ENCODE results near the gene STIMATE. TPM values are rescaled to one million over a fixed set of nuclear protein-coding genes. Genes with fewer than 3 reads are reported as not detected.

The STIMATE gene
- total RNA-seq, 1 donor from 2014 or later = 28.8 TPM

DNA sequence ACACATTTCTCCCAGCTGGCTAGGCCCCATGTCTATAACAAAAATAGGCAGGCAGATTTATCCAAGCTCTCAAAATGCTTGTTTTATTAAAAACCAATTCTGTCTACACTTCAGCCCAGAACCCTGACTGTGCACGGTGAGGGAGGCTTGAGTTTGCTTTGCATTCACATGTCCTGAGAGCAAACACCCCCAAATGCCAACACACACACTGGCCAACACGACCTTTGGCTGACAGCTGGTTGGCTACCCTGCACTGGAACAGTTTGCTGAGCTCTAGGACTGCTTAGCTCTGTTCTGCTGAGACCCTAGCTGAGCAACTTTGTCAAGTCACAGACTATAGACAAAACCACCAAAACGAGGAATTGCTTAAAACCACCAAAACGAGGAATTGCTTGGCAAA is 3.6 kb downstream of the STIMATE start:
- H3K4me3 Mint-ChIP-seq = no peak overlapping the region
- H3K9me3 Mint-ChIP-seq = no peaks in the 10 kb centered on the region
- no peak overlapping the region for H3K27ac Mint-ChIP-seq
- no peaks in the 10 kb centered on the region for H3K27me3 Mint-ChIP-seq (ENCODE audit: low read depth)
- no peak for DNase-seq (ENCODE audit: low spot score in 2 of 2, unreplicated experiment in 2 of 2)
- TF ChIP-seq, protein P1, sequence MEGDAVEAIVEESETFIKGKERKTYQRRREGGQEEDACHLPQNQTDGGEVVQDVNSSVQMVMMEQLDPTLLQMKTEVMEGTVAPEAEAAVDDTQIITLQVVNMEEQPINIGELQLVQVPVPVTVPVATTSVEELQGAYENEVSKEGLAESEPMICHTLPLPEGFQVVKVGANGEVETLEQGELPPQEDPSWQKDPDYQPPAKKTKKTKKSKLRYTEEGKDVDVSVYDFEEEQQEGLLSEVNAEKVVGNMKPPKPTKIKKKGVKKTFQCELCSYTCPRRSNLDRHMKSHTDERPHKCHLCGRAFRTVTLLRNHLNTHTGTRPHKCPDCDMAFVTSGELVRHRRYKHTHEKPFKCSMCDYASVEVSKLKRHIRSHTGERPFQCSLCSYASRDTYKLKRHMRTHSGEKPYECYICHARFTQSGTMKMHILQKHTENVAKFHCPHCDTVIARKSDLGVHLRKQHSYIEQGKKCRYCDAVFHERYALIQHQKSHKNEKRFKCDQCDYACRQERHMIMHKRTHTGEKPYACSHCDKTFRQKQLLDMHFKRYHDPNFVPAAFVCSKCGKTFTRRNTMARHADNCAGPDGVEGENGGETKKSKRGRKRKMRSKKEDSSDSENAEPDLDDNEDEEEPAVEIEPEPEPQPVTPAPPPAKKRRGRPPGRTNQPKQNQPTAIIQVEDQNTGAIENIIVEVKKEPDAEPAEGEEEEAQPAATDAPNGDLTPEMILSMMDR (IDR thresholded peaks at IDR 0.05; ENCODE audit: unreplicated experiment) = no peak
- peaks cover 1% of the 10 kb centered on the region for H3K36me3 Mint-ChIP-seq
- H3K4me1 Mint-ChIP-seq = peaks cover 29% of the 10 kb centered on the region

DNA sequence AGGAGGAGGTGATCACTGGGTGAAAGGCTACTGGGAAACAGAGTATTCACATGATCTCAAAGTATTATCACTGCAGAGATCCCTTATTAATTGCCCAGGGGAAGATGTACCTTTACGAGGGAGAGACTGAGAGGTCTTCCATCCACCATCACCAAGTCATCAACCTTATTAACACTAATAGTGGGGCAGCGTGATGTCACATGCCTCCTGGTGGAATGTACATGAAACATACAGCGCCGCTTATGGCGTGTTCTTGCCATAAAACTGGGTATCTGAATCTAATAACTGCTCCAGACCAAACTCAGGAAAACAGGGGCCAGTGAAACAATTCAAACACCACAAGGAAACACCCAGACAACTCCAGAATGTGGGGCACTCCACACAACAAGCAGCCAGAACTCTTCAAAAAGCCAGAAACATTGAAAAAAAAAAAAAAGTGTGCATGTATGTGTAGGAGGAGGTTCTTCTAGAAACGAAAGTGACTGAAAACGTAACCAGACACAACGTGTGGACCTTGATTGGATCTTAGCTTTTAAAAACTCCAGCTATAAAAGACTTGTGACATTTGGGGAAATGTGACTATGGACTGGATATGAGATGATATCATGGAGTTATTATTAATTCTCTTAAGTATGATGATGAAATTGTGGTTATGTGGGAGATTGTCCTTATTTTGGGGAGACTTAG is 4.6 kb downstream of the STIMATE start:
- Mint-ChIP-seq H3K4me1 (peaks cover 26% of the 10 kb centered on the region), H3K9me3 (no peaks in the 10 kb centered on the region), H3K4me3 (no peak overlapping the region), H3K27ac (no peak overlapping the region), H3K36me3 (peaks cover 1% of the 10 kb centered on the region), H3K27me3 (ENCODE audit: low read depth) (no peaks in the 10 kb centered on the region)
- TF ChIP-seq, protein P1 (IDR thresholded peaks at IDR 0.05; ENCODE audit: unreplicated experiment) = no peak
- no peak for DNase-seq (ENCODE audit: low spot score in 2 of 2, unreplicated experiment in 2 of 2)

DNA sequence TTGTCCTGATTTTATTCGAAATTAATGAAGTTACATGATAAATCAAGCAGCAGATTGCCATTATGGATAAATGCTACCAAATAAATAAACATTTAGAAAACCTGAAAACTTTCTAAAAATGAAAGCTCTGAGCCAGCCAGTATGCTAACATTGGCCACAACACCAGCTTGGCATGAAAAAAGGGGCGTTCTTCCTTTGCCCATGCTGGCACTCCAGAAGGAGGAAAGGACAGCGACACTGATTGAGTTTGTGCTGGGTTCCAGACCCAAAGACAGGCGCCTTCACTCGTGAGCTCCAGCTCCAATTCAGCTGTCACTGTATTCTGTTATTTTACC is 5.1 kb downstream of the STIMATE start:
- peaks cover 1% of the 10 kb centered on the region for H3K36me3 Mint-ChIP-seq
- TF ChIP-seq, protein P1 (IDR thresholded peaks at IDR 0.05; ENCODE audit: unreplicated experiment) = no peak
- no peaks in the 10 kb centered on the region for H3K27me3 Mint-ChIP-seq (ENCODE audit: low read depth)
- no peak overlapping the region for H3K4me3 Mint-ChIP-seq
- DNase-seq (ENCODE audit: low spot score in 2 of 2, unreplicated experiment in 2 of 2) = no peak
- H3K9me3 Mint-ChIP-seq = no peaks in the 10 kb centered on the region
- H3K27ac Mint-ChIP-seq = peak overlapping the region; percentile 67
- H3K4me1 Mint-ChIP-seq = peaks cover 26% of the 10 kb centered on the region

DNA sequence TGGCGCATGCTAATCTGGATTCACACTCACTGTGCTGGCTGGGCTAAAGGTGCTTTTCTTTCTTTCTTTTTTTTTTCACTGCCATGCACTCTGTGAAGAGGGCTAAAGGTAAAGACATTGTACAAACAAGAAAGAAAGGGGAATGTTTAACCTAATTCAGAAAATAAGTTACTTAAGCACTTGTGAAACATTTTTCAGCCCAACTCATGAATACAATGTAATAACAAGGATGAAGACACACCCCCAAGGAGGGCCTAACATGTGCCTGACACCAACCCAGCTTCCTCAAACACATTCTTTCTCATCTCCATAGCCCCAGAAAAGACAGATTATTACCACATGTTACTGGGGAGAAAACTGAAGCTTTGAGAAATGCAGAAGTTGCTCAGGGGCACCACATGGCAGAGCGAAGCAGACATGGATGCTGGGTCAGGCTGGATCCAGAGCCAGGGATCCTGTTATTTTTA is 5.7 kb downstream of the STIMATE start:
- DNase-seq (ENCODE audit: low spot score in 2 of 2, unreplicated experiment in 2 of 2) = no peak
- H3K4me1 Mint-ChIP-seq = peaks cover 23% of the 10 kb centered on the region
- H3K4me3 Mint-ChIP-seq = no peak overlapping the region
- H3K27ac Mint-ChIP-seq = peak overlapping the region; percentile 67
- H3K9me3 Mint-ChIP-seq = no peaks in the 10 kb centered on the region
- TF ChIP-seq, protein P1 (IDR thresholded peaks at IDR 0.05; ENCODE audit: unreplicated experiment) = no peak
- no peaks in the 10 kb centered on the region for H3K27me3 Mint-ChIP-seq (ENCODE audit: low read depth)
- H3K36me3 Mint-ChIP-seq = peaks cover 1% of the 10 kb centered on the region

DNA sequence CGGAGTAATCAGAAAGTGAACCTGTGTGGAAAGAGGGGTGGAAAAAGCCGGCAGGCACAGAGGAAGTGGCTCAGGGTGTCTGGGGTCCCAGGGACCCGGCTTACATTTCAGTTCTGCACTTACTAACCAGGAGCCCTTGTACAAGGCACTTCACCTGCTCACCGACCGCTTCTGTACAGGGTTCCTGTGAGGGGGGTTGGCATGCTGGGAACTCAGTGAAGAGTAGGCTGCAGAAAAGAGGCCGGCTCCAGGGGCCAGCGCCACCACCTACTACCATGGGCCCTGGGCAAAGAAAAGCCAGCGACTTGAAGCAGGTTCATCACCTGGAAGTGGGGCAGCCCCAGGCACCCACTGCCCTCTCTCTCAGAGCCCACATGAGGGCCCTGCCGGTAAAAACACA is 6.2 kb downstream of the STIMATE start:
- Mint-ChIP-seq H3K36me3 (peaks cover 1% of the 10 kb centered on the region), H3K27ac (peak overlapping the region; percentile 67), H3K9me3 (no peaks in the 10 kb centered on the region), H3K27me3 (ENCODE audit: low read depth) (no peaks in the 10 kb centered on the region), H3K4me3 (no peak overlapping the region), H3K4me1 (peaks cover 20% of the 10 kb centered on the region)
- TF ChIP-seq, protein P1 (IDR thresholded peaks at IDR 0.05; ENCODE audit: unreplicated experiment) = no peak
- DNase-seq (ENCODE audit: low spot score in 2 of 2, unreplicated experiment in 2 of 2) = no peak
